ENCODE measurements around the gene OVAAL.

The OVAAL gene

DNA sequence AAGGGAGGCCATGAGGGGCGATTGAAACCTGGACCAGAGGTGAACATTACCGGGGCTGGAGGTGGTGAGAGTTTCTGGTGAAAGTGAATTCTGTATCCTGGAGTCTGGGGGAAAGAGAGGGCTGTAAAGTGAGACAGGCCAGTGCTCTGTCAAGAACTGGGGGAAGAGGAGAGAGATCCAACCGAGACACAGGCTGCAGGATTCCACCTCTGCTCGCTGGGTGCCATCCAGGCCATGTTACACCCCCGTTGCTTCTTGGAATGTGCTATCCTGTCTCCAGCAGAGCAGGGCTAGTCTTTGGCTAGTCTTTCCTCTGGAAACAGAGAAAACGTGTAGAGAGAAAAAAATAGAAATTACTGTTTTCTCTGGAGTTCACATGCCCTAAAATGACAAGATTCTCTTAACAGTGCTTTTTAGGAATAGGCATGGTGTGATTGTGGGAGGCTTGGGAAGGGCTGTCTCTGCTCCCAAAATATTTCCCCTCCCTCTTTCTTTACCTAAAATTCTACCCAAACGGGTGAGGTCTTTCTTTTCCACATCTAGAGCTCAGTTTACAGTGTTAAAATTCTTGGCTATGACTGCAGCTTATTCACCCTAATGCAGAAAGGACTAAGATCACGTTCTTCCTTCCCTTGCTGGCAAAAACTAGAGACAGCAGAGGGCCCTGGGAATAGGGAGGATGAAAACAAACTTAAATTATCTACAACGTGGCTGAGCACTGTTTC, 16.5 kb upstream of the OVAAL start:
- Histone ChIP-seq H2AFZ (ENCODE audit: low read depth, low read length, severe bottlenecking) (no peak overlapping the region), H3K9ac (ENCODE audit: low read length) (no peak overlapping the region), H3K4me3 (ENCODE audit: insufficient read depth, low read length, poor library complexity, severe bottlenecking) (no peak overlapping the region), H3K79me2 (ENCODE audit: insufficient read depth, low read length) (no peaks in the 10 kb centered on the region), H3K27ac (ENCODE audit: low read depth, low read length) (no peak overlapping the region), H3K4me2 (ENCODE audit: low read depth, low read length, poor library complexity, severe bottlenecking) (no peak overlapping the region), H3F3A (ENCODE audit: insufficient read depth) (no peaks in the 10 kb centered on the region), H3K36me3 (ENCODE audit: low read length) (no peaks in the 10 kb centered on the region), H3K9me2 (replicated peaks; ENCODE audit: insufficient read depth, low read length) (no peaks in the 10 kb centered on the region), H3K27me3 (ENCODE audit: low read length) (no peaks in the 10 kb centered on the region), H4K20me1 (ENCODE audit: low read depth, low read length) (no peaks in the 10 kb centered on the region), H3K9me3 (ENCODE audit: insufficient read depth, low read length) (no peaks in the 10 kb centered on the region)
- TF ChIP-seq, protein P1, sequence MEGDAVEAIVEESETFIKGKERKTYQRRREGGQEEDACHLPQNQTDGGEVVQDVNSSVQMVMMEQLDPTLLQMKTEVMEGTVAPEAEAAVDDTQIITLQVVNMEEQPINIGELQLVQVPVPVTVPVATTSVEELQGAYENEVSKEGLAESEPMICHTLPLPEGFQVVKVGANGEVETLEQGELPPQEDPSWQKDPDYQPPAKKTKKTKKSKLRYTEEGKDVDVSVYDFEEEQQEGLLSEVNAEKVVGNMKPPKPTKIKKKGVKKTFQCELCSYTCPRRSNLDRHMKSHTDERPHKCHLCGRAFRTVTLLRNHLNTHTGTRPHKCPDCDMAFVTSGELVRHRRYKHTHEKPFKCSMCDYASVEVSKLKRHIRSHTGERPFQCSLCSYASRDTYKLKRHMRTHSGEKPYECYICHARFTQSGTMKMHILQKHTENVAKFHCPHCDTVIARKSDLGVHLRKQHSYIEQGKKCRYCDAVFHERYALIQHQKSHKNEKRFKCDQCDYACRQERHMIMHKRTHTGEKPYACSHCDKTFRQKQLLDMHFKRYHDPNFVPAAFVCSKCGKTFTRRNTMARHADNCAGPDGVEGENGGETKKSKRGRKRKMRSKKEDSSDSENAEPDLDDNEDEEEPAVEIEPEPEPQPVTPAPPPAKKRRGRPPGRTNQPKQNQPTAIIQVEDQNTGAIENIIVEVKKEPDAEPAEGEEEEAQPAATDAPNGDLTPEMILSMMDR (IDR thresholded peaks at IDR 0.05; ENCODE audit: insufficient read depth, low read length, poor library complexity, severe bottlenecking), result no peak
- TF ChIP-seq EZH2phosphoT487 (conservative IDR thresholded peaks at IDR 0.05; ENCODE audit: low read length), result no peak

DNA sequence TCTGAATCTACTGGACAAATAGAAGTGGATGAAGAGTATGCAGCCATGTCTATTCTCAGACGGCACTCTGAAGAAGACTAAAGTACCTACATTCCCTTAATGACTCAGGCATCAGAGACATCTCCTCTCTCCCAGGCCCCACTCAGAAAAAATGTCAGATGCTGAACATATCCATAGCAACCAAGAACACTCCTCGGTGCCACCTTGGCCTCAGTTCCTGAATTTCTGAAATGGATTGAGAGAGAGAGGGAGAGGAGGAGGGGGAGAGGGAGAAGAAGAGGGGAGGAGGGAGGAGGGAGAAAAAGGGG, 16.0 kb upstream of the OVAAL start:
- no peak overlapping the region for H3K27ac ChIP-seq (ENCODE audit: low read depth, low read length)
- no peaks in the 10 kb centered on the region for H3K9me2 ChIP-seq (replicated peaks; ENCODE audit: insufficient read depth, low read length)
- H3K79me2 ChIP-seq (ENCODE audit: insufficient read depth, low read length), result no peaks in the 10 kb centered on the region
- H3K9me3 ChIP-seq (ENCODE audit: insufficient read depth, low read length), result no peaks in the 10 kb centered on the region
- H3K9ac ChIP-seq (ENCODE audit: low read length), result no peak overlapping the region
- no peaks in the 10 kb centered on the region for H3K36me3 ChIP-seq (ENCODE audit: low read length)
- no peaks in the 10 kb centered on the region for H3K27me3 ChIP-seq (ENCODE audit: low read length)
- H4K20me1 ChIP-seq (ENCODE audit: low read depth, low read length), result no peaks in the 10 kb centered on the region
- H2AFZ ChIP-seq (ENCODE audit: low read depth, low read length, severe bottlenecking), result no peak overlapping the region
- no peak overlapping the region for H3K4me3 ChIP-seq (ENCODE audit: insufficient read depth, low read length, poor library complexity, severe bottlenecking)
- H3F3A ChIP-seq (ENCODE audit: insufficient read depth), result no peaks in the 10 kb centered on the region
- no peak overlapping the region for H3K4me2 ChIP-seq (ENCODE audit: low read depth, low read length, poor library complexity, severe bottlenecking)
- no peak for TF ChIP-seq EZH2phosphoT487 (conservative IDR thresholded peaks at IDR 0.05; ENCODE audit: low read length)
- TF ChIP-seq, protein P1 (IDR thresholded peaks at IDR 0.05; ENCODE audit: insufficient read depth, low read length, poor library complexity, severe bottlenecking), result no peak

DNA sequence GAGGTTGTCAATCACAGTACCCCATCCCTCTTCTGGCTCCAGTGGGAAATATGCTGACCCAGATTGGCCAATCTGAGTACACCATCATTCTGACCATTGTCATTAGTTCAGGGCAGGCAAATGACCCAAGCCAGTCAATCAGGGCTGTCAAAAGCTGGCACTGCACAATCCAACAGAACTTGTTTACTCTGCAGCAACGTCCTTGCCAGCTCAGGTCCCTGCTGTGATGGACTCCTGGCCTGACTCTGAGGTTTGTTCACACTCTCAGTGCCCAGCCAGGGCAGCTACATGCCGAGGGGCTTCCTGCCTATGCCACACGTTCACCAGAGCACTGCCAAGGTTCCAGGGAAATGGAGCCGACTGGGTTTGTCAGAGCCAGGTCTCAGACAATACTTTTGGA, 14.7 kb upstream of the OVAAL start:
- H3F3A ChIP-seq (ENCODE audit: insufficient read depth), result no peaks in the 10 kb centered on the region
- H3K27me3 ChIP-seq (ENCODE audit: low read length), result no peaks in the 10 kb centered on the region
- TF ChIP-seq, protein P1 (IDR thresholded peaks at IDR 0.05; ENCODE audit: insufficient read depth, low read length, poor library complexity, severe bottlenecking), result no peak
- no peak for TF ChIP-seq EZH2phosphoT487 (conservative IDR thresholded peaks at IDR 0.05; ENCODE audit: low read length)
- H3K79me2 ChIP-seq (ENCODE audit: insufficient read depth, low read length), result no peaks in the 10 kb centered on the region
- H3K9ac ChIP-seq (ENCODE audit: low read length), result no peak overlapping the region
- no peak overlapping the region for H2AFZ ChIP-seq (ENCODE audit: low read depth, low read length, severe bottlenecking)
- no peaks in the 10 kb centered on the region for H3K9me3 ChIP-seq (ENCODE audit: insufficient read depth, low read length)
- H4K20me1 ChIP-seq (ENCODE audit: low read depth, low read length), result no peaks in the 10 kb centered on the region
- H3K4me2 ChIP-seq (ENCODE audit: low read depth, low read length, poor library complexity, severe bottlenecking), result no peak overlapping the region
- H3K27ac ChIP-seq (ENCODE audit: low read depth, low read length), result no peak overlapping the region
- H3K9me2 ChIP-seq (replicated peaks; ENCODE audit: insufficient read depth, low read length), result no peaks in the 10 kb centered on the region
- no peaks in the 10 kb centered on the region for H3K36me3 ChIP-seq (ENCODE audit: low read length)
- H3K4me3 ChIP-seq (ENCODE audit: insufficient read depth, low read length, poor library complexity, severe bottlenecking), result no peak overlapping the region

Measured in SU-DHL-6 (cell line).